HG03280 (cell line): Measurements from ENCODE around the gene PAPOLA.

Experiments
- ATAC-seq: cut with Tn5 transposase; IDR thresholded peaks from one replicate; pipeline ENCODE4 v1.9.1; 2021; ENCODE audit warnings: mild to moderate bottlenecking, moderate library complexity; ENCODE audit not compliant: unreplicated experiment

Gene PAPOLA

DNA sequence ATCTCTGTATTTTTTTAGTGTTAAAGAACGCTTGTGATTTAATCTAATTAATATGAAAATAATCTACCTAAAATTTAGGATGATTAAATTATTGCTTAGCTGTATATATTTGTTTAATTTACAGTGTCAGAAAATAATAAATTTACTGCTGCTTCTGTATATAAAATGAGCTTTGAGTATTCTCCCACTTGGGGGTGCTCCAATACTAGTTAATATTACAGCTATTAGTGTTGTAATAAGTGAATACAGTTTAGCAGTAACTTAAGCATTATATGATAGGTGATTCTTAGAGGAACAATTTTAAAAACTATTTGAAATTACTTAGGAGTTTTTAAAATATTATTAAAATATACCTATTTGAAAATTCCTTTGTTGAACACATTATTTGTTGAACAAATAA is 62.2 kb downstream of the PAPOLA start:
- ATAC-seq: no peak

DNA sequence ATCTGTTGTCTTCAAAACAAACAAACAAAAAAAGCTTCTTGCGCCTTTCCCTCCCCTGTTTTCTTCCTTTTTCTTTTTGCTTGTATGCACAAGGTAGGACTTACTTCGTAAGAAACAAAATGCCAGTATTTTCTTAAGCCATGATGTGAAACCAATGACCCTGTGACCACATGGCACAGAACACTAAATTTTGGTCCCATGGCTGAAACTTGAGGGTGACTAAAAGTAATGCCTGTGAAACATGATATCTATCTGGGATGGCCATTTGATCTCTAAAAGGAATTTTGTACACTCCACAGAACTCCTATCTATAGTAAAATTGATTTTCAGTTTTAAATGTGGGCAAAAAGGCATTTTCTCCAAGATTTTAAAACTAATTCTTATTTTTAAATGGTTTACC is 63.6 kb downstream of the PAPOLA start:
- ATAC-seq: no peak

GRCh38 chr14:96567289-96567899 is 65.2 kb downstream of the PAPOLA start:
- ATAC-seq: peak; percentile 61

DNA sequence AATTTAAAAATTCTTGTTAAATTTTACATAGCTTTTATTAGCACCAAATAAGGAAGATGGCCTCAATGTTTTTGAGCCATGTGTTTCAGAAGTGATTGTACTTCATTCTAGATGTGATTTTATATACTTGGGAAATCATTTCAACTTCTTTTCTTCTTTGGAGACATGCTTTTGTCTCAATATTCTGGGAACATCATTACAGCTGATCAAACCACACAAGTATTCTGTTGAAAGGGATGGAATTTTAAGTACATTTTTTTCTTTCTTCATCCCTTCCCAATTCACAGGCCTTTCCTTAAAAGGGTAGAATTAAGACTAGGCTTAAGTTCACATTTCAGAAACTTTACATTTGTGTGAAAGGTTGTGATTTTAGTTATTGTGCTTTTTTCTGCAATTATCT is 66.4 kb downstream of the PAPOLA start:
- ATAC-seq: no peak

GRCh38 chr14:96571311-96571710 is 69.1 kb downstream of the PAPOLA start:
- no peak for ATAC-seq

DNA sequence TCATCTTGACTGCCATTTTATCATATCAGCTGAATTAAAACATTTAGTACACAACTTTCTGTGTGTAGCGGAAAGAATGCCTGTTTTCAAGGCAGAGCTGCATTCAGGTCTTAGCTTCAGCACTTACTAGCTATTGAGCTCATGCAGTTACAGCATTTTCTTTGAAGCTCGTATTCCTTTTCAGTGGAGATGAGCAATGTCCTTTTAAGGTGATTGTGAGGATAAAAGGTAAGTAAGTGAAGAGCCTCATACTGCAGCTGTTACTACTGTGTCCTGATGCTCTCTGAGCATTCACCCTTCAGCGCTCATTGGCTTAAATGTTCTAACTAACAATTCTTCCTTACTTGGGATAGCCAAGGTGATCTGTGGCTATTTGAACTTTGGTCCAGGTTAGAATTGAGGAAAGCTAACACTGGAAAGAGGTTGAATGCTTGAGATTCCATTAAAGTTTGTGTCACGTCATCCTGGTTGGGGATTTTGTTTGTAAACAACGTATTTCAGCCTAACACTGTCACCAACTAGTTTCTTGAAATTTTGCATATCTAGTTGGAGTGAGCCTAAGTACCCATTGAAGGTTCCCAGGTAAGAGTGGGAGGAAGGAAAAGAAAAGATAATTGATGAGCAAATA is 71.4 kb downstream of the PAPOLA start:
- no peak for ATAC-seq

DNA sequence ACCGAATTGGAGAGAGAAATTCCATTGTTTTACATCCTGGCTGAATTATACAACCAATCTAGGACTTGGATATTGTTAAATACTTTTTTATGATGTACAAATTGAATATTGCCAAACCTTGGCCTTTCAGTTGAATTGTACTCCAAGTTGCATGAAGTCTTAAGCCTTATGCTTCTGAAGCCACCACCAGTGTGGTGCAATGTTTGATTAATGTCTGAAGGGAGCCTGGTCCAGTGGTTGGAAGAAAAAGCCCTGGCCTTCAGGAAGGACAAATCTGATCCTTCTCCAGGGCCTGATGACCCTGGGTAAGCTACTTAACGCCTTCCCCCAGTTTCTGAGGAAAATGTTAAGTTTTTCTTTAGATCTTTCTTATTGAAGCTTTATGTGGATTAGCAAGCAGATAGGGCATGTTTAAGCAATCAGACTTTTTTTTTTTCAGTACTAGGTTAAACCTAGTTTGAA is 72.0 kb downstream of the PAPOLA start:
- no peak for ATAC-seq

DNA sequence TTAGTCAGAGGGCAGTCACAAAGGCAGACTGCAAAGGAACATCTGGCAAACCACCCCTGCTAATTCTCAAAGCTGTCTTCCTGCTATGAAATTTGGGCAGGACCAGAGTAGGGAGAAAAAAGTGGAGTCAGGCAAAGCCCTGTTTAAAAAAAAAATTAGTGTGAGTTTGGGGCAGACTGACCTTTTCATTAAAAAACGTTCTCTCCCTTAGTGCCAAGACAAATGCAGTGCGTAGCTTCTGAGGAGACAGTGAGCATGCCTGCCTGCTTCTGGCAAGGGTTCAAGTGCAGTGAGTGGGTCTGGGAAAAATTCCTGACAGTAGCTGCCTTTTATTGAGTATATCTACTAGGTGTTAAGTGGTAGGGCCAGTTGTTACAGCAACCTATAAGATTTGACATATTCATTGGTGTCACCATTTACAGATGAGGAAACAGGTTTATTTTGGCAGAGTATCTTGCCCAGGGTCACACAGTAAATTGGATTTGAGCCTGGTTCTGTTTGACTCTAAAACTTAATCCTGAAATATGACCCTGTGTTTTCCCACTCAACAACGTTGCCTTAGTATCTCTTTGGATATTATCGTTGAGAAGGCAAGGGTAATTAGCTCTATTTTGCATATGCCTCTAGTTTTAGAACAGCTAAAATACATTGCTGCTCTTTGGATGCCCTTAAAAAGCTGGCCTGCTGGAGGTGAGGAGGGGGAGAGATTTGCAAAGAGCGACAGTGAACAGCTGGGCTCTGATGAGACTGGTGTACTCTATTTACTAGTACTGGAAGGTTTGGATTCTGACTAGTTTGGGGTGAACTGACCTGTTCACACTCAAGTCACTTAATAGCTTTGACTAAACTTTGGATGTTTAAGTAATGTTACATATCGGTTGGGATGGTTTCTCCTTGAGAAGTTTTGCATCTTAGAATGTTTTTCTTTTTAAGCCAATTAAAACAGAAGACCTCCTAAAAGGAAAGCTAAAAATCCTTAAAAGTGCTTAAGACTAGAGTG is 72.8 kb downstream of the PAPOLA start:
- no peak for ATAC-seq

GRCh38 chr14:96576359-96576758 is 74.2 kb downstream of the PAPOLA start:
- no peak for ATAC-seq

DNA sequence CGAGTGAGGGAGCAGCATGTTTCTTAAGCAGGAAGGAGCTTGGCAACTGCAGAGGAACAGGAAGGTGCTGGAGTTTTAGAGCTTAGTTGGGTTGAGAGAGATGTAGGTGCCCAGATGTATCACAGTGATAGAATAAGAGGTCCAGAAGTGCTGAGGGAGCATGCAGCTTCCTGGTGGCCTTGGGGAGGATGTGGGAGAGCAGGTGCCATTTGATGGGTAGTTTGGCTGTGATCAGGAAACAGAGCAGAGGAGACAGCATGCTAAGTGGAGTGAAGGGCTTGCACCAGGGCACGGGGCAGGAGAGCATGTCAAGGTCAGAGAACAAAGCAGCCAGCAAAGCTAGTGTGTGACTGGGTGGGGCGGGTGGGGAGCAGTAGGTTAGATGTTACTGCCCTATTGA is 74.8 kb downstream of the PAPOLA start:
- ATAC-seq: no peak

DNA sequence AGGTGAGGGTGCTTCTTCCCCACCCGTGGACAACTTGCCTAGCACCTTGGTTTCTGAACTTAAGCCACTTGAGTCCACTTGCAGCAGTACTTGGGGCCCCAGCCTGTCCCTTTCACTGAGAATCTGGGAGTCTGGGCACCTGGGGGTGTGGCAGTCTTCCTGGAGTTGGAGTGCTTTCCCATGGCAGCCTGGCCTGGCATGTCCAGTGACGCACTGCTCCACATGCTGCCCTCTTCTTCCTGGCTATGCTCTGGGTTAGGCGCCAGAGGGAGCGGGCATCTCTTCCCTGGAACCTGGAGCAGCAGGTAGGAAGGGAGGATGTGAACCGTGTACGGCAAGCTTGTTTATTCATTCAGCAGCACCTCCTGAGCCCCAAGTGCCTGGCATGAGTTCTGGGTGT is 76.4 kb downstream of the PAPOLA start:
- ATAC-seq: no peak

DNA sequence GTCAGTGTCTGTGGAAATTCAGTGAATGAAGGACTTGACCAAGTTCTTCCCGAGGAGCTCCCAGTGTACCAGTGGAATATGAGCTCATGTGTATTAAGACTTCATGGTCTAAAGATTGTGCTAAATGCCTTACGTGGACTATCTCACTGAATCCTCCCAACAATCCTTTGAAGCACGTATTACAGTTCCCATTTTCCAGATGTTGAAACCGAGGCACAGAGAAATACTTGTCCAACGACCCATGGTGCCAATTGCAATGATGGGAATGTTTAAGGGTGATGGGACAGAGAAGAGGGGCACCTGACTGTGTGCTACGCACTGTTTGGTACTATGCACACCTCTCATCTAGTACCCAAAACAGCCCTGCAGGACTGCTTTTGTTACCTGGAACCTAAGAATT is 77.2 kb downstream of the PAPOLA start:
- no peak for ATAC-seq

DNA sequence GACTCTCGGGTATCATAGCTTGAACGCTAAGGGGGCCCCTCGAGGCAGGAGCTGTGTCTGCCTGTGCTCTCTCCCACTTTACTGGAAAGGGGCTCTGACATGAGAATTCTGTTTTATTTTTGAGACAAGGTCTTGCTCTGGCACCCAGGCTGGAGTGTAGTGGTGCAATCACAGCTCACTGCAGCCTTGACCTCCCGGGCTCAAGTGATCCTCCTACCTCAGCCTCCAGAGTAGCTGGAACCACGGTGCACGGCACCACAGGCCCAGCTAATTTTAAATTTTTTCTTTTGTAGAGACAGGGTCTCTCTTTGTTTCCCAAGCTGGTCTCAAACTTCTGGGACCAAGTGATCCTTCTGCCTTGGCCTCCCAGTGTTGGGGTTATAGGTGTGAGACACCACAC is 77.7 kb downstream of the PAPOLA start:
- ATAC-seq: no peak

DNA sequence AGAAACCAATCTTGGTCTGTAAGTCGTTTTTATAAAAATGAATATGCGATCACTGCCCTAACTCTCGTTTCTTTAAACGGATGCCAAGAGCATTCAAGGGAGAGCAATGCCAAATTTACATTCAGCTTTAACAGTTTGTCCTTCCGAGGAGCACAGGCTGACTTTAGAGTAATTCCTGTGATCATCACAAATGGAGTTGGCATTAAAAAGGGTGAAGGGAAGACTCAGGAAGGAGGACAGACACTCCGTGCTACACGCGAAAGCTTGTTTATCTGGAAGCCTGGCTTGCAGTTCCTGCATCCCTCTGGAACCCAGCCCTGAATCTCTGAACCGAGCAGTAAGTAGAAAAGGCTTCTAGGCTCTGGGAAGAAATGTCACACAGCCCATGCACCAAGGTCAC is 78.4 kb downstream of the PAPOLA start:
- ATAC-seq: no peak

- ATAC-seq: no peak
These were observed 78.8 kb downstream of the PAPOLA start for GRCh38 chr14:96581026-96581425.

DNA sequence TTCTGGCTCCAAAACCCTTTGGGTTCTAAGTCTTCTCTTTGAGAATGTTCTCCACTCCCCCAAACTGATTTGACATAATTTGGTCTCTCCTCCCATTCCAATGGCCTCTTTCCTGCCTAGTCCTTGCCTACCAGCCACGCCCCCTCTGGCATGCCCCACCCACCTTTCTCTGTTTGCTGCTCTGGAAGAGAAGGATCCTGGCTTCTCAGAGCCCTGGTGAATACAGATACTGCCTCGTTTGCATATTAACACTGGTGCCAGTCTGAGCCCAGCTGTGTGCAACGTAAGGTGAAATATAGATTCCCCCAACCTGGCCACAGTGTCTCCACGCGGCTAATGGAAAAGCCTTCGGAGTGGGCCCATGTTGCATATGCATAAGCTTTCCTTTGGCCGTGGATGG is 79.7 kb downstream of the PAPOLA start:
- ATAC-seq: no peak

DNA sequence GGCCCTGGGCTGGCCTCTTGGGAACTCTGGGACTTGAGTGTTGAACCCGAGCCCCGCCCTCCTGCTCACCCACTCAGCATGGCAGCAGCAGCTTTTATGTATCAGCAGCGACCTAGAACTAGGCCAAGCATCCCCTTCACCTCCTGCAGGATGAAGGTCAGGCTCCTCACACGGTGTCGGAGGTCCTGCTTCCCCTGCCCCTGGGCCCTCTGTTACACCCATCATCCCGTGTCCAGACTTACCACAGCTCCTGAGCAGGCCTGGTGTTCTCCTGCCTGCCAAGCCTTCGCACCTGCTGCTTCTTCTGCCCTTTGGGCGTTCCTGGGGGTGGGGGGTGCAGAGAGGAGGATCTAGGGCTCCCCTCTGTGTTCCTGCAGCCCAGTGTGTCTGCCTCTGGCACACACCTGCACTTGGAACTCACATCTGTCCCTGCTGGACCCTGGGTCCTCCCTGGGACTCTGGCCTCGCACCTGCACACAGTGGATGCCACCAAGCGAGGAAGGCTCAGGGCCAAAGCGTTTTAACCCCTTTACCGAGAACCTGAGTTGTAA is 80.3 kb downstream of the PAPOLA start:
- ATAC-seq: no peak

GRCh38 chr14:96582995-96583394 is 80.8 kb downstream of the PAPOLA start:
- ATAC-seq: no peak

DNA sequence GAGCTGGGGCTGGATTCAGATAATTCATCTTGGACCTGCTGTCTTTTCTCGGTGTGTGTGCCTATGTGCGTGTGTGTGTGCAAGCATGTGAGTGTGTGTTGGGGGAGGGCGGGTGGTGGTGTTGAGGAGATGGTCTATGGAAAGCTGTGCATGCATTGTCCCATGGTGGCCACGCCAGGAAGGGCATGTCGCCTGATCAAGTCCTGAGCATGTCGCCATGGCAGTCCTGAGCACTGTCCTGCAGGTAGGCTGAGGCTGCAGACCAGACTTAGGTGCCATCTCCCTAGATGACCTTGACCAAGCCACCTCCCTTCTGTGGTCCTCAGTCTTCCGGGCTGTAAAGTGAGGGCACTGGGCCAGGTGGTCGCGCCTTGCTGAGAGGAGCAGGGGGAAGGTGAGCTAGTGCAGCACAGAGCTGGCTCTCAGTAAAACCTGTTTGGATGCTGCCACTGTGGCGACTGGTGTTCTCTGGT is 81.4 kb downstream of the PAPOLA start:
- ATAC-seq: no peak

- peak; percentile 61 for ATAC-seq
These were observed 82.2 kb downstream of the PAPOLA start for GRCh38 chr14:96584199-96584906.
